GM21515 (cell line): ENCODE measurements around the gene UBXN6.

Experiments used
- ATAC-seq: cut with Tn5 transposase; IDR thresholded peaks from one replicate; pipeline ENCODE4 v1.9.1; 2021; ENCODE audit not compliant: unreplicated experiment

UBXN6 gene

DNA sequence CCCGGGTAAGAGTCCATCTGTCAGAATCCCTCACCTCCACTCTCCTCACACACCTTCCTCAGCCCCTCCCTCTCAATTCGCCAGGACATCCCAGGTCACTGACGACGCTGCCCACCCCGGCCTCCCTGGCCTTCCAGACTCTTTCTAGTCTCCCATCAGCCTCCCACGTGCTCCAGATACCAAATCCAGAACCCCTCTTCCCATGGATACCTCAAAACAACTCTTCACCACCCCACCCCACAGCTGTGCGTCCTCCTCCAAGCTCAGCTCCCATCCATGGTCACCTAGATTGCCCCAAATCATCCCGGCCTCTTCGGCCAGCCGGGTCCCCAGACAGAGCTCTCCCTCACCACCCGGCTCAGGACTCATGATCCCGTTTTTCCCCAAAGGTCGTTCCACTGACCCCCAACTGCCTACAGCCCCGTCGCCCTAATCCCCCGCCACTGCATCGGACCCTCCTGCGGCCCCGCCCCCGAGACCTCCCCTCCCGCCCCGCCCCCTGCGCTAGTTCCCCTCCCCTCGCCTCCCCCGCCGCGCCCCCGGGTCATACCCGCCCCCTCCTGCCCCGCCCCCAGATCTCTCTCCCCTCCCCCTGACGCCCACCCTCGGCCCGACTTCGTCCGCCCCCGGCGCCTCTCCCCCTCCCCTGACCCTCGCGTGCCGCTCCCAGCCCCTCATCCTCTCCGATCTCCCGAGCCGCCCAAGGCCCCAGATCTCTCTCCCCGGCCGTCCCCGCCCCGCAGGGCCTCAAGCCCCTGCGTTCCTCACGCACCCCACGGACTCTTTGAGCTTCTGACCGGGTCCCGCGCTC is 546 bp downstream of the UBXN6 start:
- ATAC-seq = peak; percentile 21

- no peak for ATAC-seq
These were observed 1.1 kb downstream of the UBXN6 start for GRCh38 chr19:4456476-4456842.

DNA sequence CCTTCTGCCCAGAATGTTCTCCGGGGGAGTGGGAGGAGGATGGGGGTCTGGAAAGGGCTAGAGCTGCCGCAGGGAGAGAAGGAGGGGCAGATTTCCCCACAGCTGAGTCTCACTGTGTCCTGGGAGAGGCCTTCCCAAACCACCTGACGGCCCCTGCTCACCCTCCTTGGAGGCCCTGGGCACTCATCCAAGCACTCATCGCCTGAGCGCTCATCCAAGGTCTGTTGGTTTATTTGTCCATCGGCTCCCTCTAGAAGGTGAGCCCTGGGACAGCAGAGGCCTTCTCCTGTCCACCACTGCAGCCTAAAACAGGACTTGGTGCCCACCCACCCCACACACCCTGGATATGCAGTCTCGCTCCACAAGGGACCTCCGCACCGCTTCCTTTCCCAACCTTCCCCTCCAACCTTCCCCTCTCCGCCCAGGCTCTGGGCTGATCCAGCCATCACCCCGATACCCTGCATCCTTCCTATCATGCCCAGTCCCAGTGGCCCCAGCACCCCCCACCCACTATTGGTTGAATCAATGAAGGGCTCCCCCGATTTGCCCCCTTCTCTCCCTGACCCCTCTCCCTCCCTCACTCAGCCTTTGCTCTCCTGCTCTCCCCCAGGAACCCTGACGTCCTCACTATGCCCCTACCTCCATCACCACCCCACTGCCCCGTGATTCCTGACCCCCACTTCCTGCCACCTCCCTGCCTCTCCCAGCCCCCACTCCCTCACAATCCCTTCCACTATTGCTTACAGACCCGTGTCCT is 1.7 kb downstream of the UBXN6 start:
- ATAC-seq = no peak

GRCh38 chr19:4454747-4455718 is 2.6 kb downstream of the UBXN6 start:
- no peak for ATAC-seq

DNA sequence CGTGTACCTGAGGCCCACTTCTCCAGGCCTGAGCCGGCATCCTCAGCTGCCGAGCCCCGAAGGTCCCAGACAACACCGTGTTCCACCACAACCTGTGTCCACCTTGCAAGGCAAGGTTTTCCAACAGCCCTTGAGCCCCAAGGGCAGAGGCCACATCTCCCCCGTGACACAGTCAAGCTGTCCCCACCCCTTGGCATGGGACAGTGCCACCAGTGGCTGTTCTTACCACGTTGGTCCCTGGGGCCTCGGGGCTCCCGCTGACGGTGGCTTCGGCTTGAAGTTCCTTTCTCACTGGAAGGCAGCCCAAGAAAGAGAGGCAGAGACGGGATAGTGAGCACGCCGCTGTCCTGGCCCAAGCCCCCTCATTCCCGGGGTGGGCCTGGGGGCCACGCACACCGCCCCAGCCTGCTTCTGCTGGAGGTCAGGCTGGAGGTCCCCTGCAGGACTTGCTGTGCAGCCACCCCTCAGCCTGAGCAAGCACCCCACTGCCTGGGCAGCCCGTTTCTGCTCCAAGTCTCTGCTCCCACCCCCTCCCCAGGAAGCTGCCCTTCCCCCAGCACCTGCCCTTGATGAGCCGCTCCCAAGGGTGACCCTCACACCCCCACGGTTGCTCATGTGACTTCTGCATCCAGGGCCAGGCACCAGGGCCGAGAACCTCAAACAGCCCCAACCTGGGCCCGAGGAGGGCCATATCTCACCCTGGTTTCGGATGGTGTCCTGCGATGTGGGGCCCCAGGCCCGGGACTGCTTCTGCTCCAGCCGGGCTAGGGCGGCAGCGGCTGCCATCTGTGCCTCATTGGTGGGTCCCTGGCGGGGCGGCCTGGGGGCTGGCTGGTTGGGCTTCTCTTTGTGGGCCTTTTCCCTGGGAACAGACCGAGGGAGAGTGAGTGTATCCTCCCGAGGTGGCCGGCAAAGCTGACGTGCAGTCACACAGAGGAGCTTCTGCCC is 4.1 kb downstream of the UBXN6 start:
- ATAC-seq = no peak

DNA sequence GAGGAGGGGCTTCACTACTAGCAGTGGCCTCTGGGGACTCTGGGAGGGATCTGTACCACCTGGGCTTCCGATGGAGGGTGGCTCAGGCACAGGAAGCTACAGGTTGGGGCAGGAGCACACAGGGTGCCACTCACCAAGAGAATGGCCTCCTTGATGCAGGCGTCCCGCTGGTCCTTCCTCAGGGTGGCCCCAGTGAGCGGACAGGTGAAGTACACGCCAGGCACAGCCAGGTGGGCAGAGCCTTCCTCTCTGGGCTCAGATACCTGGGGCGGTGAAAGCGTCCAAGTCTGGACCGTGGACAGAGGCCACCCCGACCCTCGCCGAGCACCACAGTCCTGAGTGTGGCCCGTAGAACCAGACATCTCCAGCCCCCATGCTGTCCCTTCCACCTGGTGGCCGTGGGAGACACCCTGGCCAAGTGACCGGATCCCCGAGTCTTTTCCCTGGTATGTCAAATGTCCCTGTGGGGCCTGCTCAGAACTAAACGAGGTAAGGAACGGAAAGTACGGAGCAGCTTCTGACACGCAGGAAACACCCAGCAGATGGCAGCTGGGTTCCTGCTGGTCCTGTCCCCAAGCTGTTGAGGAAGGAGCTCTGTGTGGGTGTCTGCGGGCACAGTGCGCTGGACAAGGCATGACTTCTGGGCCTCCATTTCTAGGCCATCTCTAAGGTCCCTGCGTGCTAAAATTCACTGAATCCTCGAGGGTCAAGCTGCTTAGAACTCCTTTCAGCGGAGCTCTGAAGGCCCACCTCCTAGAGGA is 5.2 kb downstream of the UBXN6 start:
- no peak for ATAC-seq

GRCh38 chr19:4449639-4450028 is 8.0 kb downstream of the UBXN6 start:
- ATAC-seq = no peak

DNA sequence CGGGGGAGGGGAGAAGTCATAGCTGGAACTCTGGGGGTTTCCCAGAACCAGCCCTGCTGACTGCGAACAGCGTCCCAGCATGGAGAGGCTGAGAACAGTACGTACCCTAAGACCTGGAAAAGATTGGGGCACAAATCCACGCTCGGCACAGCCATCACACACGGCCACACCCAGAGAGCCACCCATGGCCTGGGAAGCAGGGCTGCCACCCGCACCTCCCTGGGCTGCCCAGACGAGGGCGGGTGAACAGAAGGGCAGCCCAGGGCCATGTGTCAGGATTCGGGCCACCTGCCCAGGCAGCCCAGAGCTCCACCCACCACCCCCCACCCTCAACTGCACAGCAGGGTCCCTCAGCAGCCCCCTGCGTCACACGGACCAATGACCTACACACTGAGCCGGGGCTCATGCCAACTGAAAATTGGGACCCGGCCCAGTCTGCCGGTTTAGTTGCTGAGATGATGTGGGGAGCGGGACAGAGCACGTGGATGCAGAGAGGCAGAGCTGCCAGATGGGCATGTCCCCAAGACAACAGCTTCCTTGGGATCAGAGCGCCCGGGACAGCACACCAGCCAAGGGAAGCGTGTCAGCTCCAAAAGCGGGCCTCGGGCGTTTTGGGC is 8.5 kb downstream of the UBXN6 start:
- no peak for ATAC-seq

DNA sequence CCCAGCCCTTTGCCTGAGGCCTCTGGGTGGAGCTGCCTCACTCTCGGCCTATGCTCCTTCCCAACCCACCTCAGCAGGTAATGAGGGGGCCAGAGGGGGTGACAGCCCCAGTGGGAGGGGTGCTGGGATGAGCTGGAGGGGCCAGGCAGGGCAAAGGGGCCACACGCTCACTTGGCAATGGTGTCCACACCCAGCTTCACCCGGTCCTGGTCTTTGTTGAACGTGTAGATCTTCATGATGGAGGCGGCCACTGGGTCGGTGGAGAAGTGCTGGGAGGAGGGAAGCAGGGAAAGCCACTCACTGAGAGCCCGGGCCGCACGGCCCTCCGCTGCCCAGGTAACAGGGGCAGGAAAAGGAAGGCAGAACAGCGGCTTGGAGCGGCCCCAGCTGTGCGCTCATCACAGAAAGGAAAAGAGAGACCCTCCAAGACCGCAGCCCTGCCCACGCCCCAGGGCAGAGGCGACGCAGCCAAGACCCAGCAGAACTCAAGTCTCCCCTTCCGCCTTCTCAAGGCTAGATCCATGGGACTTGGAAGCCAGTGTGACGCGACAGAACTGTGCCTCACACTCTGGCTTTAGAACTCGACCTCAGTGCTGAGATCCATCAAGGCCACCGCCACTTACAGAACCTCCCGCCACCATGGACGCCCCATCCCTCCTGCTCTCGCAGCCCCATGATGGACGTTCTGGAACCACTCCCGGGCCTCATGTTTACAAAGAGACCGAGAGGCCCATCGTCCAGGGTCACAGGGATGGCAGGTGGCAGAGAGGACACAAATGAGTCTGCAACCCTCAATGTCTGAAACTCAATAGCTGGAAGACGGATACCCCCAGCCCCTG is 9.2 kb downstream of the UBXN6 start:
- no peak for ATAC-seq

DNA sequence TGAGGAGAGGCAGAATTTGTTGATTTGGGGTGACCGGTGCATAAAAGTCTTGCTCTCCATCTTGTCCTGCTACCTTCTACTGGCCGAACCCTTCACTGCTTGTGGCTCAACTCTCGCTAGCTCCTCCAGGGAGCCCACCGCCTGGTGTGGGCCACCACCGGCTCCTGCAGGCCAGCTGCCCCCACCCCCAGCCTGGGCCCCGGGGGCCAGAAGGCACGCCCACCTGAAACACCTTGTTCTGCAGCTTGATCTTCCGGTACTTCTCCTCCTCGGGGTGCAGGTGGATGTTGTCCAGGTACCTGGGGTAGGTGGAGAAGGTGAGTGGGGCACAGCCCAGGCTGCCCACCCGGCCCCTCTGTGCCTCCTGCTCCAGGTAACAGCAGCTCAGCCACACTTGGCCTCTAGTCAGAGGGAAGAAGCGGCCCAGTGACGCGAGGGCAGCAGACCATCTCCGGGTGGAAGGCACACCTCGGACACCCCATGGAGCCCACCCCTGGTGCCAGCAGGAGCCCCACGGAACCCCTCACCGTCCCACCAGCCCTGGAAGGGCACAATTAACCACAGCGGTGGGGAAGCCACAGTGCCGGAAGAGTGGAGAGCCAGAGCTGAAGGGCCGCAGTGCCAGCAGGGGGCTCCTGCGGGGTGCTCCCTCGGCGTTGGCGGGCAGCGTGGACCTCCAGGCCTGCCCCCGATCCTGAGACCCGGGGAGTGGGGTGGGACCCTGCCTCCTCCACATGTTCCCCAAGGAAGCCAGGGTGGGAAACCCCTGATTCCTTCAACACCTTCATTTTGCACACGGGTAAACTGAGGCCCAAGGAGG is 10.1 kb downstream of the UBXN6 start:
- no peak for ATAC-seq

DNA sequence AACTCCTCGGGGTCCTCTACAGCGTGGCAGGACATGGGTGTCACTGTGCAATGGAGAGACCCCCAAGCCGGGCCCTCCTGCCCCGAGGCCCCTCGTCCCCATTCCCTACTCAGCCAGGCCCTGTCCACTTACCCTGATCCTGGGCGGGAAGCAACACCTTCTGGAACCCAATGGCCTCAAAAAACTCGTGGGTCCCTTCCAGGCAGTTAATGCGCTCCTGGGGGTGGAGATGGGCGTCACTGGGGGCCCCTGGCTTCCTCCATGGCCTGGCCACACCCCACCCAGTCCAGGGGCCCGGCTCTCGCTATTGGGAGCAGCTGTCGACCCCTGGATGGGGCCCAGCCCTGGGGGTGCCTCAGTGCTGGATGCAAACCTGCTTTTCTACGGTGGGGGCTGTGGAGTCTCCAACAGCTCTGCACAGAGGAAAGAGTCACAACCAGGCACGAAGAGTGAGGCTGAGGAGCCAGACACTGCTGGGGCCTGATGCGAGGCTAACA is 10.8 kb downstream of the UBXN6 start:
- ATAC-seq = no peak

DNA sequence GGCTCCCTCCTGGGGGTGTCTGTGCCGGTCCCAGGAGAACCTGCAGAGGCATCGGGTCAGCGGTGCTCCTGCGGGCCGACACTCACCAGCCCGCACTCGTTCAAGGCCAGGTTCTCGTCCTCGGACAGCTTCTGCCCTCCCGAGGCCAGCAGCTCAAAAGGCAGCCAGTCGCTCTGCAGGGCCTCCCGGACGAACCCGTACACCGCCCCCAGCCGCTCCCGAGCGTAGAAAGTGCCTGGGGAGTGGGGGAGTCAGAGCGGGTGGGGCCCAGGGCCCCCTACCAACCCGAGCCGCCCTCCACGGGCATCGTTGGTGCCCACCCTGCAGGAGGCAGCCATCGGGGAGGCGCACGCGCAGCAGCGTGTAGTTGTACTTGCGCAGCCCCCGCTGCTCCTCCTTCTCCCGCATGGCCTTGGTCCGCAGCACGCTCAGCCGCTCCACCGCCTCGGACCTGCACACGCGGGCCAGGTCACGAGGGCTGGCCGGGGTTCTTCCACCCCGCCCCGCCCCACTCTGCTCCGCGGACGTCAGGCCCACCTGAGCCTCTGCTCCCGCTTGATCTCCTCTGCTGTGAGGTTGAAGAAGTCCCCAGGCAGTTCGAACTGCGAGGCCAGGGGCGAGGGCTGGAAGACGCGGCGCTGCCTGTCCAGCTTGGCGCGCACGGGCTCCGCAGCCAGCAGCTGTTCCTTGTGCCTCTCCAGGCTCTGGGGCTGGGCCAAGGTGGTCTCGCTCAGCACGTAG is 11.5 kb downstream of the UBXN6 start:
- ATAC-seq = no peak

DNA sequence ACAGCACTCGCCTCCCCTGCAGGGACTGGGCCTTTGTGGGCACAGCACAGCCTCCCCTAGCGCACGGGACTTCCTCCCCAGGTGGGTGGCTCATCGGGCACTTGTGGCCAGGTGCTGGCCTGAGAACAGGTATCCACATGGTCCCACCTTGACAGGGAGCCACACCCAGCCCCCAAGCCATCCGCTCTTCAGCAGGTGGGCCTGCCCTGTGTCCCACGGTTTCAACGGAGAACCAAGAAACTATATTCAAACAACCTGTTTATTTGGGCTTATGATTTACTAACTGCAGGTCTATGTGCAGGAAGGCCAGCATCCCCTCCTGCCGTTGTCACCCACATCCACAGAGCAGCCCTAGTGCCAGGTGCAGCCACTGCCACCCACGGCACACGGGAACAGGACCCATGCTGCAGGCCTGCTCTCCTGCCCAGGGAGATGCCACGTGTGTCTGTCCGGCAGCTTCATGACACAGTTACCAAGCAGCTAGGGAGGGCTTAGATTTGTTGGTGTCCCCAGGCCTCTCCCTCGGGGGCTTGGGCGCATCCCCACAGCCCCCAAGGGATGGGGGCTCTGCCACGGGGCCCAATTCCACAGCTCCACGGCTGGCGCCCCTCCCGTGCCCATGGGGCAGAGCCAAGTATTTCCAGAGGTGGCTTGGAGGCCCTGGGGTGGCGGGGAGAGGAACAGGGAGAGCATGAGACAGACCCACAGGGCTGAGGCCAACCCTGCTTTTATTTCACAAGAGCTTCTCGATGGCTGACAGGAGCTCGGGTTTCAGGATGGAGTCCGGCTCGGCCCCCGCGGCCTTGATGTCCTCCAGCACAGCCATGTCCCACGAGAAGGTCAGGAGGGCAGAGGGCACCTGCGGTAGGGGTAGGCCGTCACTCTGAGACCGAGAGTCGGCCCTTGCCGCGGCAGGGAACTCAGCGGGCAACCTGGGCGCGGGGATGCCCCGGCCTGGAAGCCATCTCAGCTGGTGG is 12.5 kb downstream of the UBXN6 start:
- no peak for ATAC-seq

DNA sequence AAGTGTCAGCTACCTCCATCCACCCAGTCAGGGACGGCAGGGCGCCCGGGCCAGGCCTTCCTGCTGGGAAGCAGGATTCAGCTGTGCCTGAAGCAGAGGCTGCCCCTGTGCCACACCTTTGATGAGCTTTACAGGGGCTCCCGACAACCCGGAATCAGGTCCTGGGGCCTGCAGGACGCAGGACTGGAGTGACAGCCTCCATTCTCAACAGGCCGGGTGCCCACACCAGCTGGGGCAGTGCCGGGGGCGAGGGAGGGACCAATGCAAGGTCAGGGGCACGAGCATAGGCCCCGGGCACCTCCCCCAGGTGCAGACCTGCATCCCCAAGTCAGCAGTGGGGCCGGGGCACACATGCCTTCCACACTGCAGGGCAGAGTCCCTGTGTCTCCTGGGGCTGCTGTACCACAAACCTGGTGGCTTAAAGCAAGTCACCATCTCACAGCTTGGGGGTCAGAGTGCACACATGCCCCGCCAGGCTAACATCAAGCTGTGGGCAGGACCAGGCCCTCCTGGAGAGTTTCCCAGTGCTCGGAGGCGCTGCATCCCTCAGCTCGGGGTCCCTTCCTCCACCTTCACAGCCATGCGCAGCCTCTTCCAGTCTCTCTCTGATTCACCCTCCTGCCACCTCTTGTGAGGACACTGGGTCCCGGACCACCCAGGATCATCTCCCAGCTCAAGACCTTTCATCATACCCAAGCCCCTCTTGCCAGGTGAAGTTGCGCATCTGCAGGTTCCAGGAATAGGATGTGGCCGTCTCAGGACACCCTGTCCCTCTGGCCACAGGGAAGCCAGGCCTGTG is 13.4 kb downstream of the UBXN6 start:
- ATAC-seq = no peak
